HL-60 (cell line): Measurements from ENCODE around the gene CAMK2B.

ENCODE experiments used
- DNase-seq, 2 experiments: peaks; one replicate each; pipeline ENCODE4 v3.0.0-alpha.2; 2010 to 2020; ENCODE audit warnings: low read depth in 1 of 2, low spot score in 1 of 2
- H3K27ac ChIP-seq: fragments of 250-450 bp; sonication (Bioruptor Pico); replicated peaks from 2 replicates; pipeline ENCODE4 v1.5.1; 2020; ENCODE audit warnings: mild to moderate bottlenecking, moderate library complexity
- H3K27me3 ChIP-seq: fragments of 250-450 bp; sonication (Bioruptor Pico); 2 replicates; pipeline ENCODE4 v1.5.1; 2021; ENCODE audit warnings: mild to moderate bottlenecking, moderate library complexity; ENCODE audit not compliant: insufficient read depth, poor library complexity, severe bottlenecking
- H3K4me3 ChIP-seq: replicated peaks from 2 replicates; pipeline ENCODE4 v1.5.1; 2011; ENCODE audit warnings: mild to moderate bottlenecking, control low read depth, low read length; ENCODE audit not compliant: insufficient read depth
- CTCF ChIP-seq: IDR thresholded peaks from one replicate; pipeline ENCODE4 v1.5.1; 2011; ENCODE audit warnings: low read length, control low read depth, inconsistent platforms; ENCODE audit not compliant: insufficient read depth
- GABPA ChIP-seq: IDR thresholded peaks from 2 replicates; pipeline ENCODE4 v1.6.1; 2012; ENCODE audit warnings: low read depth
- POLR2AphosphoS5 ChIP-seq: IDR thresholded peaks from 2 replicates; pipeline ENCODE4 v1.6.1; 2012; ENCODE audit warnings: low read depth
- REST ChIP-seq: IDR thresholded peaks from 2 replicates; pipeline ENCODE4 v1.6.1; 2012; ENCODE audit warnings: low read depth; ENCODE audit not compliant: insufficient replicate concordance
- SPI1 ChIP-seq: IDR thresholded peaks from 2 replicates; pipeline ENCODE4 v1.6.1; 2012; ENCODE audit warnings: low read depth, mild to moderate bottlenecking, borderline replicate concordance

The CAMK2B gene

GRCh38 chr7:44333911-44334733 is 8.7 kb upstream of the CAMK2B start:
- H3K4me3 ChIP-seq, result no peak overlapping the region
- no peaks in the 10 kb centered on the region for H3K27me3 ChIP-seq
- no peak overlapping the region for H3K27ac ChIP-seq
- TF ChIP-seq CTCF (no peak), POLR2AphosphoS5 (no peak), SPI1 (no peak), REST (no peak), GABPA (no peak)
- no peak for DNase-seq

GRCh38 chr7:44331682-44332081 is 6.3 kb upstream of the CAMK2B start:
- H3K4me3 ChIP-seq, result no peak overlapping the region
- TF ChIP-seq POLR2AphosphoS5 (no peak), REST (no peak), GABPA (no peak), SPI1 (no peak), CTCF (no peak)
- DNase-seq, result no peak
- no peak overlapping the region for H3K27ac ChIP-seq
- peaks cover 7% of the 10 kb centered on the region for H3K27me3 ChIP-seq

- Histone ChIP-seq H3K27ac (no peak overlapping the region), H3K27me3 (peaks cover 14% of the 10 kb centered on the region), H3K4me3 (no peak overlapping the region)
- TF ChIP-seq POLR2AphosphoS5, result no peak
- DNase-seq, result no peak
Measured at GRCh38 chr7:44330331-44330730, 4.9 kb upstream of the CAMK2B start.

GRCh38 chr7:44329888-44330287 is 4.5 kb upstream of the CAMK2B start:
- Histone ChIP-seq H3K27ac (no peak overlapping the region), H3K27me3 (peaks cover 14% of the 10 kb centered on the region), H3K4me3 (no peak overlapping the region)
- TF ChIP-seq CTCF, result no peak
- TF ChIP-seq SPI1, result no peak
- no peak for TF ChIP-seq POLR2AphosphoS5
- no peak for TF ChIP-seq REST
- TF ChIP-seq GABPA, result no peak
- DNase-seq, result no peak
